SK-N-SH treated with all-trans-retinoic acid at 6 μM for 48 hours (cell line): ENCODE measurements around the gene PRUNE2.

Experiments
- CREB5 ChIP-seq: fragments of 250-450 bp; sonication (Bioruptor Pico); IDR thresholded peaks from 2 replicates; pipeline ENCODE4 v1.5.1; 2020; ENCODE audit warnings: low read depth, mild to moderate bottlenecking, moderate library complexity
- CSDC2 ChIP-seq: fragments of 250-450 bp; sonication (Bioruptor Pico); IDR thresholded peaks from 2 replicates; pipeline ENCODE4 v1.5.0; 2020; ENCODE audit warnings: mild to moderate bottlenecking, moderate library complexity
- PATZ1 ChIP-seq: fragments of 250-450 bp; sonication (Bioruptor Pico); IDR thresholded peaks from 2 replicates; pipeline ENCODE4 v1.8.0; 2020; ENCODE audit warnings: mild to moderate bottlenecking, moderate library complexity, borderline replicate concordance
- PPARA ChIP-seq: fragments of 250-450 bp; sonication (Bioruptor Pico); IDR thresholded peaks from 2 replicates; pipeline ENCODE4 v1.5.0; 2020; ENCODE audit warnings: mild to moderate bottlenecking, borderline replicate concordance
- TOX ChIP-seq: fragments of 250-450 bp; sonication (Bioruptor Pico); IDR thresholded peaks from 2 replicates; pipeline ENCODE4 v1.8.0; 2021; ENCODE audit warnings: mild to moderate bottlenecking, moderate library complexity, borderline replicate concordance
- ZFP30 ChIP-seq: fragments of 450-650 bp; formaldehyde crosslinking; IDR thresholded peaks from 2 replicates; pipeline ENCODE4 v1.5.0; 2022; ENCODE audit warnings: mild to moderate bottlenecking, moderate library complexity
- ZNF8 ChIP-seq: fragments of 450-650 bp; formaldehyde crosslinking; IDR thresholded peaks from 2 replicates; pipeline ENCODE4 v1.5.0; 2020; ENCODE audit warnings: mild to moderate bottlenecking, moderate library complexity

GRCh38 chr9:76603448-76603895 lies 302.4 kb downstream of the PRUNE2 start:
- TF ChIP-seq ZNF8 (CRISPR knock-in tag) (no peak), TOX (CRISPR knock-in tag) (no peak), PATZ1 (no peak), ZFP30 (CRISPR knock-in tag) (no peak), PPARA (no peak), CREB5 (CRISPR knock-in tag) (no peak), CSDC2 (CRISPR knock-in tag) (no peak)
